MCF 10A (cell line): ENCODE measurements around the gene C11orf54. TPM values are rescaled to one million over a fixed set of nuclear protein-coding genes. Genes with fewer than 3 reads are reported as not detected.

ENCODE experiments used
- BruUV-seq: library from RNA; stranded (reverse); fragments of 400-500 nt; replicated peaks from 2 replicates; lab custom pipeline; 2021; lab: Mats Ljungman, UMichigan
- CTCF ChIA-PET: fragments of 300-600 bp; sonication (Branson Sonifier 250); formaldehyde crosslinking; extraction: SDS; loops from one replicate; lab custom pipeline; 2021; ENCODE audit warnings: antibody characterized with exemption, inconsistent platforms; lab: Yijun Ruan, JAX
- POLR2A ChIA-PET: fragments of 300-600, 350-650 bp; sonication (Branson Sonifier 250); formaldehyde crosslinking; extraction: SDS; loops from one replicate; lab custom pipeline; 2020; ENCODE audit warnings: antibody characterized with exemption, inconsistent platforms; lab: Yijun Ruan, JAX
- DNase-seq: peaks from one replicate; pipeline ENCODE4 v3.0.0-alpha.2; 2018; ENCODE audit not compliant: unreplicated experiment
- H3K27ac Mint-ChIP-seq: one replicate; pipeline ENCODE4 v1.8.0; 2022; ENCODE audit warnings: mild to moderate bottlenecking, low read depth, mixed read lengths; ENCODE audit not compliant: unreplicated experiment
- H3K27me3 Mint-ChIP-seq: one replicate; pipeline ENCODE4 v1.8.0; 2022; ENCODE audit warnings: mixed read lengths; ENCODE audit not compliant: insufficient read depth, unreplicated experiment
- H3K36me3 Mint-ChIP-seq: one replicate; pipeline ENCODE4 v1.8.0; 2022; ENCODE audit warnings: mild to moderate bottlenecking, moderate library complexity, mixed read lengths; ENCODE audit not compliant: insufficient read depth, unreplicated experiment
- H3K4me1 Mint-ChIP-seq: one replicate; pipeline ENCODE4 v1.8.0; 2022; ENCODE audit warnings: mixed read lengths; ENCODE audit not compliant: insufficient read depth, unreplicated experiment
- H3K4me3 Mint-ChIP-seq: one replicate; pipeline ENCODE4 v1.8.0; 2022; ENCODE audit warnings: mild to moderate bottlenecking, moderate library complexity, mixed read lengths; ENCODE audit not compliant: unreplicated experiment
- H3K9me3 Mint-ChIP-seq: one replicate; pipeline ENCODE4 v1.8.0; 2022; ENCODE audit warnings: mixed read lengths; ENCODE audit not compliant: unreplicated experiment
- CTCF ChIP-seq: fragments of 200-600 bp; IDR thresholded peaks from one replicate; pipeline ENCODE4 v1.8.0; 2022; ENCODE audit warnings: antibody characterized with exemption, mild to moderate bottlenecking; ENCODE audit not compliant: unreplicated experiment
- intact Hi-C: fragments of 100-400 bp; cut with micrococcal nuclease; formaldehyde crosslinking; loops from 2 replicates; pipeline ENCODE4 v1.14.1; 2022
- total RNA-seq: library from RNA; stranded (reverse); gene quantifications from 2 replicates; pipeline ENCODE4 v1.2.3, GENCODE V29; 2022

Gene C11orf54
- total RNA-seq, 1 experiment from 2014 or later, result 13.8 TPM

GRCh38 chr11:93766504-93766903 lies 25.0 kb downstream of the C11orf54 start:
- Mint-ChIP-seq H3K4me1 (no peaks in the 10 kb centered on the region), H3K27ac (no peak overlapping the region), H3K9me3 (no peaks in the 10 kb centered on the region), H3K36me3 (no peaks in the 10 kb centered on the region), H3K27me3 (no peaks in the 10 kb centered on the region), H3K4me3 (no peak overlapping the region)
- TF ChIP-seq CTCF, result no peak
- ChIA-PET CTCF (no interaction called here), POLR2A (no interaction called here)
- DNase-seq, result no peak
- no TSS peak for BruUV-seq
- intact Hi-C loops, result no loop called here

DNA sequence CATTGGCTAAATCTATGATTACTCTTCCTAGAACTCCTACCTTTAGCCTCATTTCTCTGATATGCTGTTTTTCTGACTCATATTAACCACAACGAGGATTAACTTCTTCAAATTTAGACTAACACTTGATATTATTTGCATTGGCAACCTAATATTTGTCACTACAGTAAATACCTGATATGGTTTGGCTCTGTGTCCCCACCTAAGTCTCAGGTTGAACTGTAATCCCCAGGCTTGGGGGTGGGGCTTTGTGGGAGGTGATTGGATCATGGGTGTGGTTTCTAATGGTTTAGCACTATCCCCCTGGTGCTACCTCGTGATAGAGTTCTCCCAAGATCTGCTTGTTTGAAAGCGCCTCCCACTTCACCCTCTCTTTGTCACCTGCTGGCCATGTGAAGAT lies 25.5 kb downstream of the C11orf54 start:
- Mint-ChIP-seq H3K4me1 (no peaks in the 10 kb centered on the region), H3K9me3 (no peaks in the 10 kb centered on the region), H3K27ac (no peak overlapping the region), H3K36me3 (no peaks in the 10 kb centered on the region), H3K27me3 (no peaks in the 10 kb centered on the region), H3K4me3 (no peak overlapping the region)
- intact Hi-C loops, result no loop called here
- CTCF ChIA-PET, result interaction anchor here (1.0 kb wide), 1 partner anchor 19 kb away, joined by 4 read pairs; no protein-coding TSS in a partner anchor
- no TSS peak for BruUV-seq
- no peak for TF ChIP-seq CTCF
- no peak for DNase-seq
- POLR2A ChIA-PET, result no interaction called here

GRCh38 chr11:93770160-93770559 lies 28.7 kb downstream of the C11orf54 start:
- ChIA-PET POLR2A (interaction anchor here (5.3 kb wide), 1 partner anchor 13 kb away, joined by 27 read pairs; the partner anchor contains the start of gene MED17), CTCF (no interaction called here)
- no TSS peak for BruUV-seq
- H3K4me1 Mint-ChIP-seq, result no peaks in the 10 kb centered on the region
- intact Hi-C loops, result no loop called here
- H3K27me3 Mint-ChIP-seq, result no peaks in the 10 kb centered on the region
- no peaks in the 10 kb centered on the region for H3K9me3 Mint-ChIP-seq
- TF ChIP-seq CTCF, result no peak
- DNase-seq, result no peak
- H3K36me3 Mint-ChIP-seq, result no peaks in the 10 kb centered on the region
- H3K27ac Mint-ChIP-seq, result no peak overlapping the region
- H3K4me3 Mint-ChIP-seq, result no peak overlapping the region

DNA sequence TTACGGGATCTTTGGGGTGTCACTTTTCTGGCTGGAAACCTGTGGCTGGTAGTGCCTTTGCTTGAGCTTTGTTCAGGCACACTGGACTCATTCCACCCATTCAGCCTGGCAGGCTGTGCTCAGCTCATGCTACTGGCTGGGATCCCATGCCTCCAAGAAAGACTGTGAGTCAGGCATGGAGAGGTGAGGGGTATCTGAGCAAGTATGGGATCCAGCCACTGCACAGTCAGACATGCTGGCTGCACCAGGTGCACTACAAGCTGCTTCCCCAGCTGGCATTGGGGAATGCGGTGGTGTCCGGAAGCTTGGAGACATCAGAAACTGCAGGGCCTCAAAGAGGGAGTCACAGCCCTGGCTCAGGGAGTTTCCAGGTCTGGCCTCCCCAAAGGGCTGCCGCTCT lies 30.7 kb downstream of the C11orf54 start:
- Mint-ChIP-seq H3K27me3 (no peaks in the 10 kb centered on the region), H3K36me3 (no peaks in the 10 kb centered on the region), H3K27ac (no peak overlapping the region), H3K4me1 (no peaks in the 10 kb centered on the region), H3K4me3 (no peak overlapping the region), H3K9me3 (no peaks in the 10 kb centered on the region)
- ChIA-PET POLR2A (interaction anchor here (1.0 to 5.3 kb wide), 2 partner anchors 11 to 31 kb away, joined by 3 to 27 read pairs; partner anchors contain the start of genes C11orf54, MED17 and TAF1D), CTCF (no interaction called here)
- no peak for TF ChIP-seq CTCF
- intact Hi-C loops, result no loop called here
- DNase-seq, result no peak
- BruUV-seq, result no TSS peak
